Stimulated activated CD4-positive, alpha-beta T cell treated with anti-CD3 and anti-CD28 coated beads, Interleukin-1b, Interleukin-23, amount 100 ng/mL, for 4 hours (primary cell): ENCODE results near the gene TOR2A.
"Not testable (repeated sequence)": the region's sequence is repeated elsewhere in the genome, so short reads cannot be mapped to it uniquely, and the experiment has no call there.

Source experiments
- DNase-seq, 2 donors: peaks; one replicate each; pipeline ENCODE4 v3.0.0-alpha.2; 2020; ENCODE audit warnings: low read depth in 2 of 2

TOR2A gene

GRCh38 chr9:127768698-127769097 is 33.6 kb upstream of the TOR2A start:
- no peak for DNase-seq

- no peak for DNase-seq
Measured at GRCh38 chr9:127767909-127768331, 32.8 kb upstream of the TOR2A start.

GRCh38 chr9:127767410-127767809 is 32.3 kb upstream of the TOR2A start:
- no peak for DNase-seq

- no peak for DNase-seq
Measured at GRCh38 chr9:127765418-127765817, 30.3 kb upstream of the TOR2A start.

- DNase-seq = no peak
Measured at GRCh38 chr9:127763918-127764384, 28.9 kb upstream of the TOR2A start.

GRCh38 chr9:127762111-127762676 is 27.1 kb upstream of the TOR2A start:
- no peak for DNase-seq

- no peak for DNase-seq
Measured at GRCh38 chr9:127761491-127761956, 26.4 kb upstream of the TOR2A start.

- DNase-seq = no peak
Measured at GRCh38 chr9:127761061-127761460, 26.0 kb upstream of the TOR2A start.

GRCh38 chr9:127758843-127759242 is 23.7 kb upstream of the TOR2A start:
- no peak for DNase-seq

- not testable (repeated sequence) for DNase-seq
Measured at GRCh38 chr9:127756776-127757175, 21.7 kb upstream of the TOR2A start.

- DNase-seq = no peak
Measured at GRCh38 chr9:127756233-127756632, 21.1 kb upstream of the TOR2A start.

GRCh38 chr9:127755061-127756060 is 20.3 kb upstream of the TOR2A start:
- DNase-seq = no peak

GRCh38 chr9:127754099-127755060 is 19.3 kb upstream of the TOR2A start:
- DNase-seq = no peak

GRCh38 chr9:127753622-127754021 is 18.5 kb upstream of the TOR2A start:
- no peak for DNase-seq

- DNase-seq = no peak
Measured at GRCh38 chr9:127753148-127753547, 18.1 kb upstream of the TOR2A start.

GRCh38 chr9:127751269-127752054 is 16.4 kb upstream of the TOR2A start:
- no peak for DNase-seq

- no peak for DNase-seq
Measured at GRCh38 chr9:127749090-127749787, 14.1 kb upstream of the TOR2A start.

GRCh38 chr9:127746959-127747569 is 12.0 kb upstream of the TOR2A start:
- no peak for DNase-seq

GRCh38 chr9:127744398-127745110 is 9.5 kb upstream of the TOR2A start:
- DNase-seq = no peak
